Fibroblast of peridontal ligament (primary cell): ENCODE measurements around the gene ISG15.

Experiments
- DNase-seq: peaks from one replicate; pipeline ENCODE4 v3.0.0-alpha.2; 2010; ENCODE audit errors: extremely low read depth

Gene ISG15

GRCh38 chr1:1059494-1060280 is 46.4 kb downstream of the ISG15 start:
- DNase-seq: peak; percentile 25

GRCh38 chr1:1060281-1061000 is 47.1 kb downstream of the ISG15 start:
- no peak for DNase-seq

- DNase-seq: no peak
These were observed 48.5 kb downstream of the ISG15 start for GRCh38 chr1:1061682-1062345.

GRCh38 chr1:1062348-1063163 is 49.3 kb downstream of the ISG15 start:
- DNase-seq: no peak

GRCh38 chr1:1063261-1063944 is 50.1 kb downstream of the ISG15 start:
- DNase-seq: no peak
